ENCODE results near the gene PAK4.
"Not testable (repeated sequence)": the region's sequence is repeated elsewhere in the genome, so short reads cannot be mapped to it uniquely, and the experiment has no call there.

The PAK4 gene

DNA sequence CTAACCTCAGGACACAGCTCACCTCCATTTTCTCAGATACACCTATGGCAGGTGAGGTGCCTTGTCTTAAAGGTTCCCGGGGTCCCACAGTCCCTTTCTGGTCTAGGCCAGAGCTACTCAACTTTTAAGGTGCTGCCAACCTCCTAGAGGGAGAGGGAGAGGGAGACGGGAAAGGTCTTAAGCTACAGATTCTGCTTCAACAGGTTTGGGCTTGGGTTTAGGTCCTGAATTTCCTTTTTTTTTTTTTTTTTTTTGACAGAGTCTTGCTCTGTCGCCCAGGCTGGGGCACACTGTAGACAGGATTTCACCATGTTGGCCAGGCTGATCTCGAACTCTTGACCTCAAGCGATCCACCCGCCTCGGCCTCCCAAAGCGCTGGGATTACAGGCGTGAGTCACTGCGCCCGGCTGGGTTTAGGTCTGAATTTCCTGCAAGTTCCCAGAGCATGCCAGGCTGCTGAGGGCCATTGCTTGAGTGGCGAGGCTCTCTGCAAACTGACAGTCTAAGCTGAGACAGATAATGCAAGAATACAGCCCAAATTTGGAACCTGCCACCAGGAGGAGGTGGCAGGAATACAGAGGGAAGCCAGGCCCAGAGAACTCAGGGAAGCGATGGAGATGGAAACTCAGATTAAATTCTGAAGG is 86.3 kb downstream of the PAK4 start:
- DNase-seq = no peak

GRCh38 chr19:39212375-39212742 is 86.8 kb downstream of the PAK4 start:
- DNase-seq = peak; percentile 66 to 69

GRCh38 chr19:39215323-39215722 is 89.7 kb downstream of the PAK4 start:
- DNase-seq = not testable (repeated sequence)

DNA sequence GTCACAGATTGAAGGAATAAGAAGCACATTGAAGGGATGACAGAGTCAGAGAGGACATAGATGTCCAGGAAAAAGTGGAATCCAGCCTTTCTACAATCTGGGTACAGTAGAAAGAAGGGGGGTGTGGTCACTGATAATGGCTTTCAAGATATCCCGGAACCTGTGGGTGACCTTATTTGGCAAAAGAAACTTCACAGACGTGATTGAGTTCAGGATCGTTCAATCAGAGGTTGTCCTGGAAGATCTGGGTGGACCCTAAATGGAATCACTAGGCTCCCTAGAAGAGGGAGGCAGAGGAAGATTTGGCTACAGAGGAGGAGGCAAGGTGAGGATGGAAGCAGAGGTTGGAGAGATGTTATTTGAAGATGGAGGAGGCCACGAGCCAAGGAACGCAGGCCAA is 91.5 kb downstream of the PAK4 start:
- DNase-seq = no peak

- DNase-seq = no peak
Measured at GRCh38 chr19:39218230-39219007, 92.8 kb downstream of the PAK4 start.

- not testable (repeated sequence) for DNase-seq
Measured at GRCh38 chr19:39219108-39219507, 93.5 kb downstream of the PAK4 start.

- DNase-seq = no peak
Measured at GRCh38 chr19:39223703-39224279, 98.2 kb downstream of the PAK4 start.

DNA sequence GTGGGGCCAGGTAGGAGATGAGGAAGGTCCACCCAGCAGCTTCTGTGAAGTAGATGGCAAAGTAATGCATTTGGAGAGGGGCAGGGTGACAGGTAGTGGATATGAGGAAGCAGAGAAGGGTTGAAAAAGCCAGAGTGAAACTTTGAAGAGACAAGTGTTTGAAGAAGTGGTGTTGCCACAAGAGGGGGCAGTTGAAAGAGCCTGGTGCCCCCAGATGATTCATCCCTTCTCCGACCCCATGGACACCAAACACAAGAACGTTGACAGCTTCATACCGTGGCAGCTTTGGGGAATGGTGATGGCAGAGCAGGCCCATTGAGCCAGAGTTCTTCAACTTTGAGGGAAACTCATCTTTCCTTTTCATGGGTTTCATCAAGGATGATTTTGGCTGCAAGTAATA is 99.3 kb downstream of the PAK4 start:
- DNase-seq = no peak
